NB4 (cell line): ENCODE measurements around the gene SH2D4B.

Experiments
- DNase-seq: peaks from one replicate; pipeline ENCODE4 v3.0.0; 2010; ENCODE audit warnings: low read depth
- H3K4me3 ChIP-seq: one replicate; pipeline ENCODE4 v1.5.1; 2011; ENCODE audit warnings: mild to moderate bottlenecking, low read depth, low read length, moderate library complexity
- CTCF ChIP-seq: IDR thresholded peaks from one replicate; pipeline ENCODE4 v1.5.1; 2012; ENCODE audit warnings: low read depth, low read length
- MAX ChIP-seq: IDR thresholded peaks from 2 replicates; pipeline ENCODE4 v1.6.1; 2011; ENCODE audit warnings: low read depth, low read length
- MYC ChIP-seq: IDR thresholded peaks from 2 replicates; pipeline ENCODE4 v1.6.1; 2011; ENCODE audit warnings: low read depth, low read length
- POLR2A ChIP-seq: IDR thresholded peaks from 2 replicates; pipeline ENCODE4 v1.6.1; 2011; ENCODE audit warnings: mild to moderate bottlenecking; ENCODE audit not compliant: insufficient read length; ENCODE audit errors: extremely low read depth

Gene SH2D4B

GRCh38 chr10:80553436-80553835, 15.7 kb downstream of the SH2D4B start:
- DNase-seq, result peak; percentile 30
- no peak overlapping the region for H3K4me3 ChIP-seq
- TF ChIP-seq CTCF (peak; percentile 4), POLR2A (no peak), MAX (0 out of 2 replicates have a peak, but pooled peaks have one; percentile 20), MYC (no peak; the same call in 1 of the 2 replicates)

DNA sequence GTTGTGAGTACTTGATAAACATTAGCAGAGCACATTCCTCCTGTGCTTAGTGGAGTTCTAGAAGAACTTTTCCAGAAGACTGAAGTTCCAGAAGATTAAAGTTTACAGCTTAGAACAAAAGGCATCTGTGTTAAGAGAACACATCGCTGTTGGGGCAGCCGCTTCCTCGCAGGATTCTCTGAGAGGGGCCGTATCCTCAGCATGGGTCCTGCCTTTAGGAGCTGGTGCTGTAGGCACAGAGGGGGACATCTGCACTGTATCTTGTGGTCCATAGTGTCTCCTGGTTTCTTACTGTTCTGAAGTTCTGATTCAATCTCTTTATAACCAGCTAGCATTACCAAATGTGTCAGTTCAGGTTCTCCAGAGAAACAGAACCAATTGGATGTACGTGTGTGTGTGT, 16.3 kb downstream of the SH2D4B start:
- no peak for TF ChIP-seq MYC
- no peak for TF ChIP-seq CTCF
- TF ChIP-seq POLR2A, result no peak
- TF ChIP-seq MAX, result no peak
- no peak for DNase-seq
- no peak overlapping the region for H3K4me3 ChIP-seq

DNA sequence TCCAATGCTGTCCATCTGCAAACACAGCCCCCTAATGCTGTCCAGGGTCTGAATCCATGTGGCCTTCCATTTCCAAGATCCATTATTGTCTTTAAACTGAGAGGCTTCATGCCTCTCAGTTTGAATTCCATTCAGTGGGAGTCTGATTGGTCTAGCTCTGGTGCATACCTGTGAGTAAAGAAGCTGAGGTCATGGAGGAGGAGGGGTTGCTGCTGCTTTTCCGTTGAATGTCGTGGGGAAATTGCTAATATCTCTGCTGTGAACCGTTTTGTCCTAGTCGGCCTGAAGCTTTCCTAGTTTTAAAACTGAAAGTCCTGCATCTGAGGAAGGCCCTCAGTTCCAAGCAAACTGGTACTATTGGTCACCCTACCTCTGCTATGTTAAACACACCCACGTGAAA, 17.7 kb downstream of the SH2D4B start:
- no peak overlapping the region for H3K4me3 ChIP-seq
- no peak for DNase-seq
- no peak for TF ChIP-seq POLR2A
- TF ChIP-seq CTCF, result no peak
- no peak for TF ChIP-seq MYC
- no peak for TF ChIP-seq MAX

- TF ChIP-seq POLR2A (no peak), MYC (no peak), MAX (no peak), CTCF (no peak)
- DNase-seq, result no peak
- no peak overlapping the region for H3K4me3 ChIP-seq
Measured at GRCh38 chr10:80561950-80562349, 24.2 kb downstream of the SH2D4B start.

- TF ChIP-seq MAX, result no peak
- no peak for TF ChIP-seq MYC
- no peak for TF ChIP-seq POLR2A
- no peak for TF ChIP-seq CTCF
Measured at GRCh38 chr10:80567292-80567691, 29.6 kb downstream of the SH2D4B start.

More at GRCh38 chr10:80567292-80567691, 29.6 kb downstream of the SH2D4B start:
- no peak overlapping the region for H3K4me3 ChIP-seq
- DNase-seq, result no peak
